HG03442 (cell line): ENCODE data around the gene IL17RA.

ENCODE experiments used
- ATAC-seq: cut with Tn5 transposase; IDR thresholded peaks from one replicate; pipeline ENCODE4 v1.9.1; 2021; ENCODE audit warnings: mild to moderate bottlenecking, moderate library complexity; ENCODE audit not compliant: unreplicated experiment

The IL17RA gene

GRCh38 chr22:17079572-17079971 lies 5.2 kb upstream of the IL17RA start:
- ATAC-seq: no peak

GRCh38 chr22:17083255-17083654 lies 1.5 kb upstream of the IL17RA start:
- no peak for ATAC-seq

DNA sequence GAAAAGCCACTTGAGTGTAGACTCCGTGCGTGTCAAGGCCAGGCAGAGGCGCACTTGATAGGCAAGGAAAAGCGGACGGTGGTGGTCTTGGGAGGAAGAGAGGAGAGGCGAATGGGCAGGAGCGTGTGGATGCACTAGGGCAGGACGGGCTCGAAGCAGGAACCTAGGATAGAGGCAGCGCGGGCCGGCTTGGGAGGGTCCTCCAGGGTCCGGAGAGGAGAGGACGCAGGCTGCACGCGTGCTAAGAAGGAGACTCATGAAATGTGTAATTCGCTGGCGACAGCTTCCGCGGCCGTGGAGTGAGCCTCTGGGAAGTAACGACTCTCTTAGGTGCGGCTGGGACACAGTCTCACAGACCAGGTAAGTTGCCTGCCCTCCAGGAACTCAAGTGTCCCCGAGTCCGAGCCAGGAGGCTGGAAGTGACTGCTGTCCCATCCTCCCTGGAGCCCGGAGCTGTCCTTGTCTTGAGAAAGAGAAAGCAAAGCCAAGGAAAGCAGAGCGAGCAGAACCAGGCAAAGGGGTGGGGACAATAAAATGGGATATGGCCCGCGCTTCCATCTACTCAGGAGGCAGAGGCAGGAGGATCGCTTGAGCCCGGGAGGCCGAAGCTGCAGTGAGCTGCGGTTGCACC lies 874 bp upstream of the IL17RA start:
- no peak for ATAC-seq

GRCh38 chr22:17085277-17086181 lies 729 bp downstream of the IL17RA start:
- peak; percentile 16 for ATAC-seq

- no peak for ATAC-seq
These were observed 1.5 kb downstream of the IL17RA start for GRCh38 chr22:17086296-17086695.

DNA sequence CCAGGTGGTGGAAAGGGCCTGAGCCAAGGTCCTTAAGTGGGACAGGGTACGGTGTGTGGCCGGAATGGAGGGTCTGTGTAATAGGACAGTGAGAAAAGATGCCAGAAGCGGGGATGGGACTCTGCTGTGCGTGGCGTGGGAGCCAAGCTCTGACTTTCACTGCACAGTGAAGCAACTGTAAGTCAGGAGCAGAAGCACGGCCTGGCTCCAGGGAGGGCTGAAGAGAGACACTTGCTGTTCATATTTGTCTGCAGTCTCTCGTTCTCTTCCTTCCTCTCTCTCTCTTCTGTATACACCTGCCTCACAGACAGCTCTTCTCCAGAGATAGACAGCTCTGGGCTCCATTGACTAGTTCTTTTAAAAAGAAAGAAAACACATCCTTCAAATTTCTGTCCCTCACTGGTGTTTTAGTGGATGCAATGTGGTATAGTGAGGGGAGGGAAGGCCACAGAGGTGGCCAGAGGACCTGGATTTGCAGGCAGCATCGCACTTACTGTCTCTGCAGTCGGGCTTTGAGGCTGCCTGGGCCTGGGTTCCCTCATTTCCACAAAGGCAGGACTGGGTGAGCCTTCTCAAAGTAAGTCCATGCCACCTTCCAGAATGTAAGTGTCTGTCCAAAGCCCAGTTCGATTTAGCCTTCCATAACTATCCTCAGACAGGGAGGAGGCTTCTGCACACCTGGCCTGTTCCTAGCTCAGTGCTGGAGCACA lies 2.1 kb downstream of the IL17RA start:
- ATAC-seq: no peak

- peak; percentile 30 for ATAC-seq
These were observed 2.8 kb downstream of the IL17RA start for GRCh38 chr22:17087498-17088131.

DNA sequence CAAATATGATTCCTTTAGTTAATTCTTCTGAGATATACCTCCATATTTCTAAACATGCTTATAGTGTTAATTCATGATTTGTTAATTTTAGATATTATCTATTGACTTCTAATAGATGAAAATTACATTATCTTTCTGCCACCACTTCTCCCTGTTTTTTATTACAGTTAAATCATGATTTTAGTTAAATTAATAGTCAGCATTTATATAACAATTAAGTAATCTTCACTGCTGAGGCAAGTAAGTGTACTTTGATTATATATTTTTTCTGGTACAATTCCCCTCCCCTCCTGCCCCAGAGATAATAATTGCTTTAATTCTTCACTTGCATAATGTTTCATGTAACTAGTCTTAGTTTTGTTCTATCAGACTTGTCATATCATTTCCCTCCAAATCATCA lies 5.8 kb downstream of the IL17RA start:
- no peak for ATAC-seq

GRCh38 chr22:17091851-17092250 lies 7.1 kb downstream of the IL17RA start:
- ATAC-seq: no peak

GRCh38 chr22:17093081-17093480 lies 8.3 kb downstream of the IL17RA start:
- ATAC-seq: no peak

DNA sequence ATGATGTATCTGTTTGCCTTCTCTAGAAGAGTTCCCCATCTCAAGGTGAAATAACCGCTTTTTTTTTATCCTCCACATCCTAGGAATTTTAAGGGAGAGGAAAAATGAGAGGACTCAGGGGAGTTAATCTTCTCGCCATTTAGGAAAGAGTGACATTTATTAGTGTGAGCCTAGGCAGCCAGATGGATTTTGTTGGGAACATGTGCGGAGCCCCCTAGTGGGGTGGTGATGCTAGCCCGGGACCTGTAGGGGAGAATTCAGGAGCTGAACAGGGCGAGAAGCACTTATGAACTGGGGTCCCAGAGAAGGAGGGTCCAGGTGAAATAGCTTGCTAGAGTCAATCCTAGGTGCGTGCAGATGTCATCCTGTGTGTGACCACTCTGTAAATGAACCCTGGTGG lies 10.7 kb downstream of the IL17RA start:
- ATAC-seq: no peak

- no peak for ATAC-seq
These were observed 11.3 kb downstream of the IL17RA start for GRCh38 chr22:17096071-17096470.

- ATAC-seq: no peak
These were observed 12.3 kb downstream of the IL17RA start for GRCh38 chr22:17097062-17097461.

DNA sequence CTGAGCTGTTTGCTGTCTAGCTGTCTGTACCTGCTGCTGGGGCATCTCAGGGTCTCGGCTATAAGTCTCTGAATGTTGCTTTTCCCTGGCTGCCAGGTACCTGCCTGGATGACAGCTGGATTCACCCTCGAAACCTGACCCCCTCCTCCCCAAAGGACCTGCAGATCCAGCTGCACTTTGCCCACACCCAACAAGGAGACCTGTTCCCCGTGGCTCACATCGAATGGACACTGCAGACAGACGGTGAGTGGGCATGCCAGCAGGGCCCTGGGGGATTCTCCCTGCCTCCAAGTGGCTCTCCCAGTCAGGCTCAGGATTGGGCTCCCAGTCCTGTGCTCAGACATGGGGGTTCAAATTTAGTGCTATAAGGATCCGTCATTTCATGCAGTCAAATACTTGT lies 12.9 kb downstream of the IL17RA start:
- ATAC-seq: no peak

GRCh38 chr22:17098379-17098819 lies 13.6 kb downstream of the IL17RA start:
- no peak for ATAC-seq

- ATAC-seq: no peak
These were observed 15.8 kb downstream of the IL17RA start for GRCh38 chr22:17100621-17101020.

DNA sequence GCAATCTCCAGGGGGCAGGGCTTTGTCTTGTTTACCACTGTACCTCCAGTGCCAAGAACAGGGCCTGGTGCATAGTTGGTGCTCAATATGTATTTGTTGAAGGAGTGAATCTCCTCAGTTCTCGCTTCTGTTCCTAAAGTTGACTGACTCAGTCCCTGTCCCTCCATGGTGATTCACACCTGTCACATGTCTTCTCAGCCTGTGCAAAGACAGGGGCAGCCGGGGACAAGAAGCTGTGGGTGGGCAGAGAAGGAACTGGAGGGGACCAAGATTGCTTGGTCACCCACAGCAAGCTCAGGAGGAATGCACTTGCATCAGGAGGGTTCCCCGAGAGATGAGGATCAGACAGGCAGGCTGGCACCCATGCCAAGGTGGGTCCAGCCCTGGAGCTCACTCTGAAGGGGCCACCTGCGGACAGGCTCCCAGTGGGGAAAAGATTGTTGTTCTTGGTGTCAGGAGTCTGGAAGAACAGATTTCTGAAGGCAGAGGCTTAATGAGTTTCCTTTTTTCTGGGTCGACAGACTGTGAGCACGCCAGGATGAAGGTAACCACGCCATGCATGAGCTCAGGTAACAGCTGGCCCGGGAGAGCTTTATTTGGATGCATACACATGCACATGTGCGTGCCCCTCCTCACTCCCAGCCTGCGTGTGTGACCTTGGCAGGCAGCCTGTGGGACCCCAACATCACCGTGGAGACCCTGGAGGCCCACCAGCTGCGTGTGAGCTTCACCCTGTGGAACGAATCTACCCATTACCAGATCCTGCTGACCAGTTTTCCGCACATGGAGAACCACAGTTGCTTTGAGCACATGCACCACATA lies 16.9 kb downstream of the IL17RA start:
- no peak for ATAC-seq

- ATAC-seq: no peak
These were observed 17.5 kb downstream of the IL17RA start for GRCh38 chr22:17102297-17102667.

DNA sequence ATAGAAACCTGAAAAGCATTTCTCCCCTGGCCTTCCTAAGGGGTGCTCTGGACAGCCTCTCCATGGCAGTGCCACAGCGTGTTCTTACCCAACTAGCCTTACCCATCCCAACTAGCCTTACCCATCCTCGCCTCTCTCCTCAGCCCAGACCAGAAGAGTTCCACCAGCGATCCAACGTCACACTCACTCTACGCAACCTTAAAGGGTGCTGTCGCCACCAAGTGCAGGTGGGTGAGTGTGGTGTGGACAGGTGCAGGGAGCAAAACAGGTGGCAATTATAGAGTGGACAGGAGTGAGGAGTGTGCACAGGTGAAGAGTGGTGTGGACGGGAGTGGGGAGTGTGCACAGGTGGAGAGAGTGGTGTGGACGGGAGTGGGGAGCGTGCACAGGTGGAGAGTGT lies 18.6 kb downstream of the IL17RA start:
- ATAC-seq: no peak

DNA sequence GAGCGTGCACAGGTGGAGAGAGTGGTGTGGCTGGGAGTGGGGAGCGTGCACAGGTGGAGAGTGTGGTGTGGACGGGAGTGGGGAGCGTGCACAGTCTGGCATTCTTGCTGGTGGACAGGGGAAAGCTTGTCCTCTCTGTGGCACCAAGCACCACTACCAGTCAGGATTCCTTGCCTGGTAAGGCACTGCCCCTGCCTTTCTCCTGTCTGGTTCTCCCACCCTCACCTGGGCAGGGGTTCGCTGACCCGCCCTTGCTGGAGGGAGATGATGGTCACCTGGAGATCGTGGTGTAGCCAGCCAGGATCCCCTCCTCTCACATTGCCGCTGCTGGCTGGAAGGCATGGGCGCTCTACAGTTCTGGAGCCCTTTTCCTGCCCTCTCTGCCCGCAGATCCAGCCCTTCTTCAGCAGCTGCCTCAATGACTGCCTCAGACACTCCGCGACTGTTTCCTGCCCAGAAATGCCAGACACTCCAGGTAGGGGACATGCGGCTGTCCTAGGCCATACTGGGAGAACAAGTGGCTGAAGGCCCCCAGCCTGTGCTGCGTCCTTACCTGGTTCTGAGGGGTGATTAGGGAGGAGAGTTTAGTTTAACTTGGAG lies 19.6 kb downstream of the IL17RA start:
- ATAC-seq: no peak
